Stimulated activated CD4-positive, alpha-beta T cell treated with anti-CD3 and anti-CD28 coated beads, Interleukin-1b, Interleukin-23, amount 100 ng/mL, for 24 hours (primary cell): ENCODE results near the gene UPF1.
"Not testable (repeated sequence)": the region's sequence is repeated elsewhere in the genome, so short reads cannot be mapped to it uniquely, and the experiment has no call there.

ENCODE experiments used
- DNase-seq, 4 experiments: peaks; one replicate each; pipeline ENCODE4 v3.0.0-alpha.2; 2020; ENCODE audit warnings: low read depth in 4 of 4, low spot score in 1 of 4

Gene UPF1

DNA sequence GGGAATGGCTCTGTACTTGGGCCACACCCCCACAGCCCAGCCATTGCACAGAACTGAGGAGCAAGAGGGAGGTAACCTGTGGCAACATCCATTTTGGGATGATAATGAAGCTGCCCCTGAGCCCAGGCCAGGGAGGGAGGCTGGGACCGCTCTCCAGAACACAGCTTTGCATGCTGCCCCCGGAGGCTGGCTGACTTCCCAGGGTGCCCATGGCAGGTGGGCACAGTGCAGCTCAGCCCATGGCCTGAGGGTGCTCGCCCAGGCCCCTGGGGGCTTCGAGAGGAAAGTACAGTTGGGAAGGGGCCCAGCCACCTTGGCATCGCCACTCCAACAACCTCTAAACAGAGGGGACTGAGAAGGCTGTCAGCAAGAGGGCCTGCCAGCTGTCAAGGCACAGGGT lies 81.7 kb downstream of the UPF1 start:
- no peak for DNase-seq

- no peak for DNase-seq
Measured at GRCh38 chr19:18915639-18916038, 83.9 kb downstream of the UPF1 start.

DNA sequence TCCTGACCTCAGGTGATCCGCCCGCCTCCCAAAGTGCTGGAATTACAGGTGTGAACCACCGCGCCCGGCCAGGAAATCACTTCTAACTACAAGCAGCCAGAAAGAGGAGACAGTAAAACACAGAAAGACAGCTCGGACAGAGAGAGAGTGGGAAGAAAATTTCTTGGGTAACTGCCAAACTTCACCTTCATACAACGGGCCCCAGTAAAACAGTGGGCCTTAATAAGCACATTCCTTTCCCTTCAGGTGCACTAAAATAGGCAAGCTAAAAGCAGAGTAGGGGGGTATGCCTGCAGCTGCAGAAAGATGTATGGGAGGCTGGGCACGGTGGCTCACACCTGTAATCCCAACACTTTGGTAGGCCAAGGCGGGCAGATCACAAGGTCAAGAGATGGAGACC lies 85.8 kb downstream of the UPF1 start:
- DNase-seq: not testable (repeated sequence)
